Neuronal stem cell (in vitro differentiated cells): ENCODE measurements around the gene NMNAT3.

Experiments used
- DNase-seq: peaks from one replicate; pipeline ENCODE4 v3.0.0-alpha.2; 2013; ENCODE audit warnings: low spot score
- H2AFZ ChIP-seq: one replicate; pipeline ENCODE4 v1.6.1; 2013; ENCODE audit warnings: mild to moderate bottlenecking, low read length, inconsistent platforms
- H2AK5ac ChIP-seq: 2 replicates; pipeline ENCODE4 v1.6.1; 2013; ENCODE audit warnings: low read depth, mild to moderate bottlenecking, inconsistent platforms, low read length, moderate library complexity, mixed read lengths
- H2BK120ac ChIP-seq: 2 replicates; pipeline ENCODE4 v1.6.1; 2013; ENCODE audit warnings: low read depth, mild to moderate bottlenecking, inconsistent platforms, low read length, moderate library complexity, mixed read lengths
- H2BK12ac ChIP-seq: one replicate; pipeline ENCODE4 v1.6.1; 2013; ENCODE audit warnings: low read length, inconsistent platforms
- H2BK15ac ChIP-seq: 2 replicates; pipeline ENCODE4 v1.6.1; 2013; ENCODE audit warnings: mild to moderate bottlenecking, low read length, inconsistent platforms, mixed read lengths
- H2BK5ac ChIP-seq: one replicate; pipeline ENCODE4 v1.6.1; 2013; ENCODE audit warnings: inconsistent platforms, mild to moderate bottlenecking, low read length, moderate library complexity
- H3K14ac ChIP-seq: one replicate; pipeline ENCODE4 v1.6.1; 2013; ENCODE audit warnings: low read length, inconsistent platforms
- H3K18ac ChIP-seq: 2 replicates; pipeline ENCODE4 v1.6.1; 2013; ENCODE audit warnings: low read length, inconsistent platforms
- H3K23ac ChIP-seq: 2 replicates; pipeline ENCODE4 v1.6.1; 2013; ENCODE audit warnings: low read depth, mild to moderate bottlenecking, mixed read lengths, low read length, inconsistent platforms; ENCODE audit not compliant: poor library complexity
- H3K27ac ChIP-seq: replicated peaks from 3 replicates; pipeline ENCODE4 v1.5.1; 2013; ENCODE audit warnings: low read length, inconsistent platforms
- H3K27me3 ChIP-seq, 3 experiments: 2 replicates each; pipeline ENCODE4 v1.6.1; 2013; ENCODE audit warnings: low read length in 3 of 3, mild to moderate bottlenecking in 2 of 3, inconsistent platforms in 1 of 3, low read depth in 1 of 3, mixed read lengths in 1 of 3, moderate library complexity in 1 of 3; ENCODE audit not compliant: control insufficient read depth in 3 of 3, insufficient read depth in 3 of 3
- H3K36me3 ChIP-seq, 2 donors: replicated peaks in 1 of 2; 2 replicates each; pipeline ENCODE4 v1.6.1; 2013; ENCODE audit warnings: low read length in 2 of 2; ENCODE audit not compliant: control insufficient read depth in 2 of 2, insufficient read depth in 2 of 2
- H3K4ac ChIP-seq: 2 replicates; pipeline ENCODE4 v1.6.1; 2013; ENCODE audit warnings: inconsistent platforms, mild to moderate bottlenecking, low read length, moderate library complexity
- H3K4me1 ChIP-seq, 2 donors: 1 replicate in 1 of 2; 2 replicates in 1 of 2; pipeline ENCODE4 v1.6.1; 2013; ENCODE audit warnings: low read length in 2 of 2, low read depth in 1 of 2; ENCODE audit not compliant: control insufficient read depth in 2 of 2, insufficient read depth in 1 of 2
- H3K4me2 ChIP-seq: one replicate; pipeline ENCODE4 v1.6.1; 2013; ENCODE audit warnings: mild to moderate bottlenecking, low read length, inconsistent platforms; ENCODE audit not compliant: insufficient read depth, poor library complexity, severe bottlenecking
- H3K4me3 ChIP-seq, 2 donors: 2 replicates each; pipeline ENCODE4 v1.5.1; 2013; ENCODE audit warnings: low read length in 2 of 2, mild to moderate bottlenecking in 2 of 2, inconsistent platforms in 1 of 2, moderate library complexity in 1 of 2
- H3K79me1 ChIP-seq: one replicate; pipeline ENCODE4 v1.6.1; 2013; ENCODE audit warnings: low read depth, mild to moderate bottlenecking, inconsistent platforms, low read length, moderate library complexity
- H3K9ac ChIP-seq: one replicate; pipeline ENCODE4 v1.6.1; 2013; ENCODE audit warnings: mild to moderate bottlenecking, low read depth, low read length, inconsistent platforms; ENCODE audit not compliant: poor library complexity
- H3K9me3 ChIP-seq, 2 donors: replicated peaks in 1 of 2; 2 replicates each; pipeline versions ENCODE3 to v1.6.1; 2013; ENCODE audit warnings: low read length in 2 of 2, mild to moderate bottlenecking in 2 of 2, inconsistent platforms in 1 of 2, low read depth in 1 of 2, mixed read lengths in 1 of 2, moderate library complexity in 1 of 2; ENCODE audit not compliant: control insufficient read depth in 2 of 2, insufficient read depth in 1 of 2
- H4K8ac ChIP-seq: one replicate; pipeline ENCODE4 v1.6.1; 2013; ENCODE audit warnings: low read depth, mild to moderate bottlenecking, inconsistent platforms, low read length, moderate library complexity
- H4K91ac ChIP-seq: one replicate; pipeline ENCODE4 v1.6.1; 2013; ENCODE audit warnings: low read length, low read depth, mild to moderate bottlenecking, inconsistent platforms; ENCODE audit not compliant: poor library complexity
- WGBS, 2 donors: extraction: QIAGEN DNeasy Blood & Tissue Kit; methylation state at CpG; one replicate each; pipeline ENCODE4 v1.1.7; 2013; ENCODE audit warnings: missing lambda C conversion rate in 2 of 2, mixed read lengths in 1 of 2; ENCODE audit not compliant: insufficient read length in 2 of 2, insufficient replicate concordance in 1 of 2; ENCODE audit errors: extremely low coverage in 2 of 2; 5-methylcytosine and 5-hydroxymethylcytosine counted together

Gene NMNAT3

GRCh38 chr3:139564294-139564861, 113.4 kb downstream of the NMNAT3 start:
- no peak overlapping the region for H3K23ac ChIP-seq
- no peak overlapping the region for H3K14ac ChIP-seq
- no peak overlapping the region for H2BK5ac ChIP-seq
- H3K4me3 ChIP-seq, result no peak overlapping the region
- H4K8ac ChIP-seq, result no peak overlapping the region
- no peak overlapping the region for H3K9ac ChIP-seq
- no peak overlapping the region for H2BK120ac ChIP-seq
- no peak overlapping the region for H2BK12ac ChIP-seq
- H3K36me3 ChIP-seq, result no peaks in the 10 kb centered on the region
- no peak overlapping the region for H3K4ac ChIP-seq
- no peaks in the 10 kb centered on the region for H3K27me3 ChIP-seq
- H3K4me2 ChIP-seq, result no peak overlapping the region
- no peaks in the 10 kb centered on the region for H3K9me3 ChIP-seq
- H3K27ac ChIP-seq, result no peak overlapping the region
- peaks cover 9 to 15% of the 10 kb centered on the region in 2 donors for H3K4me1 ChIP-seq
- DNase-seq, result no peak
- H3K79me1 ChIP-seq, result no peaks in the 10 kb centered on the region
- H2AK5ac ChIP-seq, result no peak overlapping the region
- no peak overlapping the region for H2AFZ ChIP-seq
- no peak overlapping the region for H4K91ac ChIP-seq
- no CpG with 5 or more reads among the region's 5 CpGs for WGBS, 2 donors
- no peak overlapping the region for H2BK15ac ChIP-seq
- H3K18ac ChIP-seq, result no peak overlapping the region

GRCh38 chr3:139561959-139562676, 115.7 kb downstream of the NMNAT3 start:
- Histone ChIP-seq H3K36me3 (no peaks in the 10 kb centered on the region), H4K91ac (no peak overlapping the region), H3K4me1 (peaks cover 12 to 23% of the 10 kb centered on the region in 2 donors), H3K9me3 (no peaks in the 10 kb centered on the region), H2BK12ac (no peak overlapping the region), H3K27ac (no peak overlapping the region), H3K4ac (no peak overlapping the region), H3K23ac (no peak overlapping the region), H2BK15ac (no peak overlapping the region), H2AK5ac (no peak overlapping the region), H2AFZ (no peak overlapping the region), H4K8ac (no peak overlapping the region), H2BK5ac (no peak overlapping the region), H3K27me3 (no peaks in the 10 kb centered on the region), H3K4me2 (no peak overlapping the region), H3K18ac (no peak overlapping the region), H3K4me3 (no peak overlapping the region), H2BK120ac (no peak overlapping the region), H3K14ac (no peak overlapping the region), H3K9ac (no peak overlapping the region), H3K79me1 (no peaks in the 10 kb centered on the region)
- no peak for DNase-seq
- no CpG with 5 or more reads among the region's 1 CpG for WGBS, 2 donors

- Histone ChIP-seq H3K18ac (no peak overlapping the region), H3K4me1 (peaks cover 12 to 23% of the 10 kb centered on the region in 2 donors), H3K14ac (no peak overlapping the region), H3K27me3 (no peaks in the 10 kb centered on the region), H3K36me3 (no peaks in the 10 kb centered on the region), H2BK5ac (no peak overlapping the region), H3K9me3 (no peaks in the 10 kb centered on the region), H3K4me2 (no peak overlapping the region), H3K4me3 (no peak overlapping the region), H2AK5ac (no peak overlapping the region), H4K91ac (no peak overlapping the region), H4K8ac (no peak overlapping the region), H2AFZ (no peak overlapping the region), H3K9ac (no peak overlapping the region), H2BK15ac (no peak overlapping the region), H2BK120ac (no peak overlapping the region), H3K23ac (no peak overlapping the region), H3K79me1 (no peaks in the 10 kb centered on the region), H2BK12ac (no peak overlapping the region), H3K4ac (no peak overlapping the region), H3K27ac (no peak overlapping the region)
- no peak for DNase-seq
- WGBS, 2 donors, result no CpG with 5 or more reads among the region's 7 CpGs
Observed at GRCh38 chr3:139561255-139561817, 116.4 kb downstream of the NMNAT3 start.

- H3K9me3 ChIP-seq, result no peaks in the 10 kb centered on the region
- H3K4me3 ChIP-seq, result no peak overlapping the region
- H2AK5ac ChIP-seq, result no peak overlapping the region
- no peak overlapping the region for H2BK15ac ChIP-seq
- H2BK12ac ChIP-seq, result no peak overlapping the region
- H2AFZ ChIP-seq, result no peak overlapping the region
- H3K18ac ChIP-seq, result no peak overlapping the region
- no CpG with 5 or more reads among the region's 3 CpGs for WGBS, 2 donors
- peaks cover 12 to 23% of the 10 kb centered on the region in 2 donors for H3K4me1 ChIP-seq
- H4K8ac ChIP-seq, result no peak overlapping the region
- no peak overlapping the region for H3K23ac ChIP-seq
- no peak overlapping the region for H3K14ac ChIP-seq
- no peak overlapping the region for H3K4me2 ChIP-seq
- no peak overlapping the region for H2BK120ac ChIP-seq
- H4K91ac ChIP-seq, result no peak overlapping the region
- no peak for DNase-seq
- no peak overlapping the region for H3K9ac ChIP-seq
- H3K36me3 ChIP-seq, result no peaks in the 10 kb centered on the region
- H3K4ac ChIP-seq, result no peak overlapping the region
- H3K27me3 ChIP-seq, result no peaks in the 10 kb centered on the region
- no peak overlapping the region for H2BK5ac ChIP-seq
- H3K79me1 ChIP-seq, result no peaks in the 10 kb centered on the region
- no peak overlapping the region for H3K27ac ChIP-seq
Observed at GRCh38 chr3:139560411-139560810, 117.4 kb downstream of the NMNAT3 start.
